Glutamatergic neuron (in vitro differentiated cells): ENCODE results near the gene TBC1D22A. TPM values are rescaled to one million over a fixed set of nuclear protein-coding genes. Genes with fewer than 3 reads are reported as not detected.

Experiments
- DNase-seq: peaks from one replicate; pipeline ENCODE4 v3.0.0; 2022
- H3K27ac Mint-ChIP-seq: one replicate; pipeline ENCODE4 v1.8.0; 2020; ENCODE audit warnings: mild to moderate bottlenecking, mixed read lengths, inconsistent platforms; ENCODE audit not compliant: unreplicated experiment
- H3K27me3 Mint-ChIP-seq: one replicate; pipeline ENCODE4 v1.8.0; 2020; ENCODE audit warnings: mild to moderate bottlenecking, moderate library complexity, mixed read lengths, inconsistent platforms; ENCODE audit not compliant: unreplicated experiment
- H3K36me3 Mint-ChIP-seq: one replicate; pipeline ENCODE4 v1.8.0; 2020; ENCODE audit warnings: mild to moderate bottlenecking, mixed read lengths, inconsistent platforms; ENCODE audit not compliant: unreplicated experiment
- H3K4me1 Mint-ChIP-seq: one replicate; pipeline ENCODE4 v1.8.0; 2020; ENCODE audit warnings: mild to moderate bottlenecking, low read depth, mixed read lengths, inconsistent platforms; ENCODE audit not compliant: unreplicated experiment
- H3K4me3 Mint-ChIP-seq: one replicate; pipeline ENCODE4 v1.8.0; 2020; ENCODE audit warnings: mild to moderate bottlenecking, mixed read lengths, inconsistent platforms; ENCODE audit not compliant: unreplicated experiment
- H3K9me3 Mint-ChIP-seq: one replicate; pipeline ENCODE4 v1.8.0; 2020; ENCODE audit warnings: mild to moderate bottlenecking, moderate library complexity, mixed read lengths, inconsistent platforms; ENCODE audit not compliant: unreplicated experiment
- total RNA-seq: library from RNA; stranded (reverse); fragmentation: NEBNext Ultra II Directional; extraction: Animal tissue kit (Norgen Biotek cat#: 25700); gene quantifications from one replicate; pipeline ENCODE4 v1.2.1, GENCODE V29; 2021; ENCODE audit not compliant: unreplicated experiment
- TF ChIP-seq, protein P1 (sequence below): fragments of 200-600 bp; sonication (generic); IDR thresholded peaks from one replicate; pipeline ENCODE4 v1.5.0; 2021; ENCODE audit not compliant: partially characterized antibody, unreplicated experiment

TBC1D22A gene
- total RNA-seq, 1 donor from 2014 or later = 23.0 TPM

DNA sequence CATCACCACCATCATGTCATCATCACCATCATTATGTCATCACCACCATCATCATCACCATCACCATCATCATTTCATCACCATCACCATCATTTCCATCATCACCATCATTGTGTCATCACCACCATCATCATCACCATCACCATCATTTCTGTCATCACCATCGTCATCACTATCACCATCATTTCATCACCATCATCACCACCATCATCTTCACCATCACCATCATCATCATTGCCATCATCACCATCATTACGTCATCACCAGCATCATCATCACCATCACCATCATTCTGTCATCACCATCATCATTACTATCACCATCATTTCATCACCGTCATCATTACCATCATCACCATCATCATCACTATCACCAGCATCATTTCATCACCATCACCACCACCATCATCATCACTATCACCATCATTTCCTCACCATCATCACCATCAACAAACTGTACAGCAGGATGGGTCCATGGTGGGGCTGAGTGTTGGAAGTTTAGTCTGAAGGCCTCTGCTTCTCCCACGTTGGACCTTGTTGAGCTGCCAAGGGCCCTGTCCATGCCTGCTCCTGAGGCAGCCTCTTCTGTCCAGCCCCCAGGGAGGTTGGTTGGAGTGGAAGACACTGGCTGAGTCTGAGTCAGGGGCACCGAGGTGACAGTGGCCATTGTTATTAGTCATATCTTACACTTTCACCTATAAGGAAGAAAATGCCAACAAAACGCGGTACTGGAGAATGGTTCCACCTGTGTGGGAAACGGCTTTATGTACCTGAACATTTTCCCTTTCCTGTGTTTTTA lies 247.1 kb downstream of the TBC1D22A start:
- no peak for DNase-seq
- Mint-ChIP-seq H3K4me1 (peaks cover 7% of the 10 kb centered on the region), H3K9me3 (peaks cover 11% of the 10 kb centered on the region), H3K27ac (no peak overlapping the region), H3K36me3 (peaks cover 11% of the 10 kb centered on the region), H3K4me3 (no peak overlapping the region), H3K27me3 (peaks cover 5% of the 10 kb centered on the region)
- TF ChIP-seq, protein P1, sequence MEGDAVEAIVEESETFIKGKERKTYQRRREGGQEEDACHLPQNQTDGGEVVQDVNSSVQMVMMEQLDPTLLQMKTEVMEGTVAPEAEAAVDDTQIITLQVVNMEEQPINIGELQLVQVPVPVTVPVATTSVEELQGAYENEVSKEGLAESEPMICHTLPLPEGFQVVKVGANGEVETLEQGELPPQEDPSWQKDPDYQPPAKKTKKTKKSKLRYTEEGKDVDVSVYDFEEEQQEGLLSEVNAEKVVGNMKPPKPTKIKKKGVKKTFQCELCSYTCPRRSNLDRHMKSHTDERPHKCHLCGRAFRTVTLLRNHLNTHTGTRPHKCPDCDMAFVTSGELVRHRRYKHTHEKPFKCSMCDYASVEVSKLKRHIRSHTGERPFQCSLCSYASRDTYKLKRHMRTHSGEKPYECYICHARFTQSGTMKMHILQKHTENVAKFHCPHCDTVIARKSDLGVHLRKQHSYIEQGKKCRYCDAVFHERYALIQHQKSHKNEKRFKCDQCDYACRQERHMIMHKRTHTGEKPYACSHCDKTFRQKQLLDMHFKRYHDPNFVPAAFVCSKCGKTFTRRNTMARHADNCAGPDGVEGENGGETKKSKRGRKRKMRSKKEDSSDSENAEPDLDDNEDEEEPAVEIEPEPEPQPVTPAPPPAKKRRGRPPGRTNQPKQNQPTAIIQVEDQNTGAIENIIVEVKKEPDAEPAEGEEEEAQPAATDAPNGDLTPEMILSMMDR = no peak

DNA sequence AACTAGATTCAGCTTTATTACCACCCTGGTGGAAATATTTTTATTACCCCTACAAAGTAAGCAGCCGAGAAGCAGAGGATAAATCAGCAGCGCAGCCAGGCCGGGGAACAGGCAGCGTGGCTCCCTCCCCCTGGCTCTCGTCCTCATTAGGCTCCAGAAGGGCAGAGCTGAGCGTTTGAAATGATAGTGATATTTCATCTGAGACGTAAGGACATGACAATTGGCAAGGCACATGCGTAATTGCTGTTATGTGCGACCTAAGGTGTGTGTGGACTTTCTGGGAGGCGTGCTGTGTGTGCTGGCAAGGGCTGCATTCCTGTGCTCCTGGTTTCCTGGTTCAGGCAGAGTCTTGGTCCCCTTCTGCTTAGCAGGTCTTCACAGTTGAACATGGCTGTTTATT lies 247.8 kb downstream of the TBC1D22A start:
- DNase-seq = no peak
- Mint-ChIP-seq H3K27ac (no peak overlapping the region), H3K4me1 (peaks cover 7% of the 10 kb centered on the region), H3K36me3 (peaks cover 11% of the 10 kb centered on the region), H3K27me3 (peaks cover 5% of the 10 kb centered on the region), H3K9me3 (peaks cover 11% of the 10 kb centered on the region), H3K4me3 (no peak overlapping the region)
- TF ChIP-seq, protein P1 = no peak

DNA sequence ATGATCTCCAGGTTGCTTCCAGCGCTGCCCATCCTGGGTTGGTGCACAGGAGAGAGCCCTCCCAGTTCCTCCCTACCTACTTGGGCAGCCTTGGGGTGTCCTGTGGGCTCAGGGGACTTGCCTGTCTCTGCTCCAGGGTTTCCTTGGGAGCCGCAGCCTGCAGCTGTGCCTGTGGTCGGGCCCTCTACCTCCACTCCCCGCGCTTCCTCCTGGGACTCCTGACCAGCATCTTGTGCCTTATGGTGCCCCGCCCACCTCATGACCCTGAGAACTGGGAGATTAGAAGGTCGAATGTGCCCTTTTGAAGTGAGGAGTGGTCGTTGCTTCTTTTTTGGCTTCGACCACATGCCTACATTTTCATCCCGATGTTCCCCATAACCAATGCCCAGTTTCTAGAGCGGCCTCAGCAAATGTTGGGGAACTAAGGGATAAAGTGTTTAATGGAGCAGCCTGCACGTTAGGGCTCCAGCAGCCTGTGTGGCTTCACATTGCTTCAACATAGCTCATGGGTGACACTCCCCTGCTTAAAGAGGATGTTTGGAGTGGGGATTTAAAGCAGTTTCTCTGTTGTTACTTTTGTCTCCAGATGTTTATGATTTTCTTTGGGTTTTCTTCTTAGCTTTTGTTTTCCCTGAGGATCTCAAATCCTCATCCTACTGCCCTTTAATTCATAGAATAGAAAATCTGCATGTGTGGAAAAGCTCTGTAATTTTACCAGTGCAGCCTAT lies 248.8 kb downstream of the TBC1D22A start:
- Mint-ChIP-seq H3K9me3 (peaks cover 11% of the 10 kb centered on the region), H3K4me3 (no peak overlapping the region), H3K36me3 (peaks cover 11% of the 10 kb centered on the region), H3K27me3 (peaks cover 6% of the 10 kb centered on the region), H3K4me1 (peaks cover 7% of the 10 kb centered on the region), H3K27ac (no peak overlapping the region)
- TF ChIP-seq, protein P1 = no peak
- DNase-seq = no peak

DNA sequence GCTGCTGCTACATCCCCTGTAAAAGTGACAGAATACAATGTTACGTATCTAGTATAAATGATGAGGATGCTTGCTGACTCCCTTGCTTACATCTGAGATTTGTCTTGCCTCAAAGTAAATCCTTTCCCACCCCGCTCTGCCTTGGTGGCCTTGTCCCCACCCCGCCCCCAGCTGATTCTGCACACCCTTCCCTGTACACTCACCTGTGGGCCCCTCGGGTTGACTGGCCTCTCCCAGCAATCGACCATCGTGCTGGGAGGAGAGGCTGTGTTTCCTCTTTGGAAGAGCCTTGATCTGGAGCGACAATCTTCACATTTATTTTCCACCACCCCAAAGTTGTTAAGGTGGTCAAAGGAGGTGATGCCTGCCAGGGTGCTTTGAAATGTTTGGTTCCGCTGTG lies 249.4 kb downstream of the TBC1D22A start:
- H3K27ac Mint-ChIP-seq = no peak overlapping the region
- peaks cover 7% of the 10 kb centered on the region for H3K4me1 Mint-ChIP-seq
- peaks cover 7% of the 10 kb centered on the region for H3K27me3 Mint-ChIP-seq
- H3K9me3 Mint-ChIP-seq = peaks cover 11% of the 10 kb centered on the region
- no peak overlapping the region for H3K4me3 Mint-ChIP-seq
- TF ChIP-seq, protein P1 = no peak
- peaks cover 12% of the 10 kb centered on the region for H3K36me3 Mint-ChIP-seq
- DNase-seq = no peak
